PC-3 (cell line): ENCODE data around the gene SORL1.

Experiments used
- EZH2 ChIP-seq: fragments of 300-600 bp; sonication (generic); IDR thresholded peaks from one replicate; pipeline ENCODE4 v1.6.1; 2017; ENCODE audit warnings: antibody characterized with exemption, mild to moderate bottlenecking, low read length; ENCODE audit not compliant: unreplicated experiment
- EZH2phosphoT487 ChIP-seq: fragments of 300-600 bp; sonication (generic); IDR thresholded peaks from 2 replicates; pipeline ENCODE4 v1.6.1; 2018; ENCODE audit warnings: mild to moderate bottlenecking, antibody characterized with exemption, low read length, borderline replicate concordance
- TF ChIP-seq, protein P1 (sequence below): fragments of 300-600 bp; sonication (generic); conservative IDR thresholded peaks from 2 replicates; pipeline ENCODE4 v1.5.1; 2017; ENCODE audit warnings: antibody characterized with exemption, low read depth, mild to moderate bottlenecking, low read length

DNA sequence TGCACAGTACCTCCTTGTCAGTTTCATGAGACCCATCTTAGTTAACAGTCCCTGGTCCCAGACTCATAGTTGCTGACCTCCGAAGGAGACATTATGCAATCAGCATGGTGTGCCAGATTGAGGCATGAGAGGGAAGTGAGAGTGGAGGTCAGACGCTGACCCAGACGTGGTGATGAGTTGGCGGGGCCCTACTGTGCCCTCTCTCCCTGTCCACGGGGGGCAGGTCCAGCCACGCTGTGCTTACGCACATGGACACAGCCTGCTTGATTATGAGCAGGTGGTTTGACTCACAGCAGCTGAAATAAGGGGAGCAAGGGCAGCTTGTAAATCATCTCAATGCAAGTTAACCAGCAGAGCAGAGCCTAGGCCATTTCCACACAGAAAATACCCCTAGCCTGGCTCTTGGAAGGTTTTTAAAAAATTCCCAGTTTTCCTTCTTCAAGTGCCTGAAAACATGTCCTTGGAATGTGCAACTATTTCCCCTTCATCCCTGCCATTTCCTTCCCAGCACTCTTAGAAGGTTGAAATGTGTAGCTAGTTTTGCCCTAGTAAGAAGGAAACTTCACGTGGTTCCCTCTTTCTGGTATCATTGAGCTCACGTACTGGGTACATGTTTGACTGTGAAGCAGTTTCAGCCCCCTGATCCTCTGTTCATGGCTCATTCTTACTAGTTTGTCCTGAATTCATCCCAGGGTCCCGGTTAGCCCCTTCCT is 123.3 kb downstream of the SORL1 start:
- TF ChIP-seq, protein P1, sequence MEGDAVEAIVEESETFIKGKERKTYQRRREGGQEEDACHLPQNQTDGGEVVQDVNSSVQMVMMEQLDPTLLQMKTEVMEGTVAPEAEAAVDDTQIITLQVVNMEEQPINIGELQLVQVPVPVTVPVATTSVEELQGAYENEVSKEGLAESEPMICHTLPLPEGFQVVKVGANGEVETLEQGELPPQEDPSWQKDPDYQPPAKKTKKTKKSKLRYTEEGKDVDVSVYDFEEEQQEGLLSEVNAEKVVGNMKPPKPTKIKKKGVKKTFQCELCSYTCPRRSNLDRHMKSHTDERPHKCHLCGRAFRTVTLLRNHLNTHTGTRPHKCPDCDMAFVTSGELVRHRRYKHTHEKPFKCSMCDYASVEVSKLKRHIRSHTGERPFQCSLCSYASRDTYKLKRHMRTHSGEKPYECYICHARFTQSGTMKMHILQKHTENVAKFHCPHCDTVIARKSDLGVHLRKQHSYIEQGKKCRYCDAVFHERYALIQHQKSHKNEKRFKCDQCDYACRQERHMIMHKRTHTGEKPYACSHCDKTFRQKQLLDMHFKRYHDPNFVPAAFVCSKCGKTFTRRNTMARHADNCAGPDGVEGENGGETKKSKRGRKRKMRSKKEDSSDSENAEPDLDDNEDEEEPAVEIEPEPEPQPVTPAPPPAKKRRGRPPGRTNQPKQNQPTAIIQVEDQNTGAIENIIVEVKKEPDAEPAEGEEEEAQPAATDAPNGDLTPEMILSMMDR = no peak
- no peak for TF ChIP-seq EZH2phosphoT487
- TF ChIP-seq EZH2 = no peak
